ENCODE measurements around the gene CYP2B6. TPM values are rescaled to one million over a fixed set of nuclear protein-coding genes. Genes with fewer than 3 reads are reported as not detected.

CYP2B6 gene
- total and polyA plus RNA-seq, 10 of the 15 experiments (the other 5 are each of a cell fraction or from before 2014, with no cell fraction given), result 0.23 to 0.86 TPM; not detected in 8

DNA sequence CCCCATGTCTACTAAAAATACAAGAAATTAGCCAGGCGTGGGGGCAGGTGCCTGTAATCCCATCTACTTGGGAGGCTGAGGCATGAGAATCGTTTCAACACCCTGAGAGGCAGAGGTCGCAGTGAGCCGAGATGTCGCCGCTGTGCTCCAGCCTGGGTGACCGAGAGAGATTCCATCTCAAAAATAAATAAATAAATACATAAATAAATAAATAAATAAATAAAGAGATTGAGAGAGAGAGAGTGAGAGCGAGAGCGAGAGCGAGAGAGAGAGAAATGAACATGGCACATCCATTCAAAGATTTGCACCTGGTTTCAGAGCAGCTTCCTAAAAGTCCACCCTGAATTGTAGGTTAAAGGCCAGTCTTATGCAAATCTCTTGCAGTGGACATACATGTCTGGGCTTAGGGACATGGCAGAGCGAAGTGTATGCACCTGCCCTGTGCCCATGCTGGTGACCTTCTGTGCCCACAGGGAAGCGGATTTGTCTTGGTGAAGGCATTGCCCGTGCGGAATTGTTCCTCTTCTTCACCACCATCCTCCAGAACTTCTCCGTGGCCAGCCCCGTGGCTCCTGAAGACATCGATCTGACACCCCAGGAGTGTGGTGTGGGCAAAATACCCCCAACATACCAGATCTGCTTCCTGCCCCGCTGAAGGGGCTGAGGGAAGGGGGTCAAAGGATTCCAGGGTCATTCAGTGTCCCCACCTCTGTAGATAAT, 42.3 kb upstream of the CYP2B6 start:
- WGBS (ENCODE audit: insufficient coverage, insufficient replicate concordance, low lambda C conversion rate, missing lambda C conversion rate), result 32% methylated on average over 18 of the region's 18 CpGs
- H3K27ac ChIP-seq (ENCODE audit: control insufficient read depth, insufficient read depth), result no peak overlapping the region
- intact Hi-C loops (cut with micrococcal nuclease; ENCODE audit: unreplicated experiment), result no loop called here
- DNase-seq (ENCODE audit: low read depth, low spot score) (no peak), ATAC-seq (no peak), FAIRE-seq (no peak)
- no peak overlapping the region for H3K9ac ChIP-seq (ENCODE audit: control insufficient read depth, insufficient read depth, low read length)
- H3K4me3 ChIP-seq, result no peak overlapping the region
- H3K9me3 ChIP-seq (replicated peaks; ENCODE audit: control insufficient read depth, insufficient read depth, low read length), result no peaks in the 10 kb centered on the region; the same call in 2 of the 3 replicates
- no peaks in the 10 kb centered on the region for H3K27me3 ChIP-seq (replicated peaks in 1 of 2; ENCODE audit: control insufficient read depth in 2 of 2, insufficient read depth in 2 of 2, low read length in 1 of 2)
- H4K20me1 ChIP-seq (ENCODE audit: control insufficient read depth, insufficient read depth), result no peaks in the 10 kb centered on the region
- RAD21 ChIA-PET (ENCODE audit: unreplicated experiment), result no interaction called here
- CTCF ChIA-PET, result no interaction called here
- SMC1A ChIA-PET (ENCODE audit: uncharacterized antibody, unreplicated experiment), result no interaction called here
- H3K36me3 ChIP-seq (ENCODE audit: control insufficient read depth in 2 of 2, insufficient read depth in 2 of 2, low read length in 1 of 2), result no peaks in the 10 kb centered on the region
- POLR2A ChIA-PET, result no interaction called here
- no TSS peak for BruUV-seq (replicated peaks)
- in situ Hi-C loops (cut with MboI), result no loop called here
- H3K79me2 ChIP-seq (ENCODE audit: control insufficient read depth, insufficient read depth, low read length), result no peaks in the 10 kb centered on the region
- no peak overlapping the region for H3K4me2 ChIP-seq (ENCODE audit: control insufficient read depth, insufficient read depth)
- no peaks in the 10 kb centered on the region for H3K4me1 ChIP-seq (ENCODE audit: control insufficient read depth, insufficient read depth, low read length)
- H2AFZ ChIP-seq (ENCODE audit: control insufficient read depth, low read depth, low read length), result no peak overlapping the region
- TF ChIP-seq ZBED1 (IDR thresholded peaks at IDR 0.05; ENCODE audit: borderline replicate concordance), result no peak
- no peak for TF ChIP-seq CHD1 (IDR thresholded peaks at IDR 0.05; ENCODE audit: low read depth, low read length)
- no peak for TF ChIP-seq TAF1 (IDR thresholded peaks at IDR 0.05; ENCODE audit: borderline replicate concordance, low read depth, low read length)
- TF ChIP-seq SUPT20H (IDR thresholded peaks at IDR 0.05; ENCODE audit: borderline replicate concordance, control insufficient read depth, low read depth, low read length), result no peak
- TF ChIP-seq BACH1 (IDR thresholded peaks at IDR 0.05; ENCODE audit: borderline replicate concordance), result no peak
- TF ChIP-seq, protein P1, sequence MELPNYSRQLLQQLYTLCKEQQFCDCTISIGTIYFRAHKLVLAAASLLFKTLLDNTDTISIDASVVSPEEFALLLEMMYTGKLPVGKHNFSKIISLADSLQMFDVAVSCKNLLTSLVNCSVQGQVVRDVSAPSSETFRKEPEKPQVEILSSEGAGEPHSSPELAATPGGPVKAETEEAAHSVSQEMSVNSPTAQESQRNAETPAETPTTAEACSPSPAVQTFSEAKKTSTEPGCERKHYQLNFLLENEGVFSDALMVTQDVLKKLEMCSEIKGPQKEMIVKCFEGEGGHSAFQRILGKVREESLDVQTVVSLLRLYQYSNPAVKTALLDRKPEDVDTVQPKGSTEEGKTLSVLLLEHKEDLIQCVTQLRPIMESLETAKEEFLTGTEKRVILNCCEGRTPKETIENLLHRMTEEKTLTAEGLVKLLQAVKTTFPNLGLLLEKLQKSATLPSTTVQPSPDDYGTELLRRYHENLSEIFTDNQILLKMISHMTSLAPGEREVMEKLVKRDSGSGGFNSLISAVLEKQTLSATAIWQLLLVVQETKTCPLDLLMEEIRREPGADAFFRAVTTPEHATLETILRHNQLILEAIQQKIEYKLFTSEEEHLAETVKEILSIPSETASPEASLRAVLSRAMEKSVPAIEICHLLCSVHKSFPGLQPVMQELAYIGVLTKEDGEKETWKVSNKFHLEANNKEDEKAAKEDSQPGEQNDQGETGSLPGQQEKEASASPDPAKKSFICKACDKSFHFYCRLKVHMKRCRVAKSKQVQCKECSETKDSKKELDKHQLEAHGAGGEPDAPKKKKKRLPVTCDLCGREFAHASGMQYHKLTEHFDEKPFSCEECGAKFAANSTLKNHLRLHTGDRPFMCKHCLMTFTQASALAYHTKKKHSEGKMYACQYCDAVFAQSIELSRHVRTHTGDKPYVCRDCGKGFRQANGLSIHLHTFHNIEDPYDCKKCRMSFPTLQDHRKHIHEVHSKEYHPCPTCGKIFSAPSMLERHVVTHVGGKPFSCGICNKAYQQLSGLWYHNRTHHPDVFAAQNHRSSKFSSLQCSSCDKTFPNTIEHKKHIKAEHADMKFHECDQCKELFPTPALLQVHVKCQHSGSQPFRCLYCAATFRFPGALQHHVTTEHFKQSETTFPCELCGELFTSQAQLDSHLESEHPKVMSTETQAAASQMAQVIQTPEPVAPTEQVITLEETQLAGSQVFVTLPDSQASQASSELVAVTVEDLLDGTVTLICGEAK (IDR thresholded peaks at IDR 0.05; ENCODE audit: borderline replicate concordance), result no peak
- TF ChIP-seq SPI1 (IDR thresholded peaks at IDR 0.05; ENCODE audit: borderline replicate concordance, insufficient read depth, low read depth, low read length), result no peak
- TF ChIP-seq HDAC2 (IDR thresholded peaks at IDR 0.05), result no peak
- TF ChIP-seq, protein P2, sequence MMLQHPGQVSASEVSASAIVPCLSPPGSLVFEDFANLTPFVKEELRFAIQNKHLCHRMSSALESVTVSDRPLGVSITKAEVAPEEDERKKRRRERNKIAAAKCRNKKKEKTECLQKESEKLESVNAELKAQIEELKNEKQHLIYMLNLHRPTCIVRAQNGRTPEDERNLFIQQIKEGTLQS (IDR thresholded peaks at IDR 0.05; ENCODE audit: borderline replicate concordance, extremely low read depth, low read depth, low read length), result no peak
- TF ChIP-seq TARDBP (IDR thresholded peaks at IDR 0.05; ENCODE audit: borderline replicate concordance), result no peak
- no peak for TF ChIP-seq RELA (IDR thresholded peaks at IDR 0.05; ENCODE audit: borderline replicate concordance, partially characterized antibody)
- TF ChIP-seq EP300 (IDR thresholded peaks at IDR 0.05; ENCODE audit: borderline replicate concordance in 1 of 2, control insufficient read depth in 1 of 2, low read depth in 2 of 2, low read length in 2 of 2), result no peak
- TF ChIP-seq PML (IDR thresholded peaks at IDR 0.05; ENCODE audit: low read length), result no peak
- TF ChIP-seq TCF7 (IDR thresholded peaks at IDR 0.05; ENCODE audit: borderline replicate concordance), result no peak
- TF ChIP-seq, protein P3, sequence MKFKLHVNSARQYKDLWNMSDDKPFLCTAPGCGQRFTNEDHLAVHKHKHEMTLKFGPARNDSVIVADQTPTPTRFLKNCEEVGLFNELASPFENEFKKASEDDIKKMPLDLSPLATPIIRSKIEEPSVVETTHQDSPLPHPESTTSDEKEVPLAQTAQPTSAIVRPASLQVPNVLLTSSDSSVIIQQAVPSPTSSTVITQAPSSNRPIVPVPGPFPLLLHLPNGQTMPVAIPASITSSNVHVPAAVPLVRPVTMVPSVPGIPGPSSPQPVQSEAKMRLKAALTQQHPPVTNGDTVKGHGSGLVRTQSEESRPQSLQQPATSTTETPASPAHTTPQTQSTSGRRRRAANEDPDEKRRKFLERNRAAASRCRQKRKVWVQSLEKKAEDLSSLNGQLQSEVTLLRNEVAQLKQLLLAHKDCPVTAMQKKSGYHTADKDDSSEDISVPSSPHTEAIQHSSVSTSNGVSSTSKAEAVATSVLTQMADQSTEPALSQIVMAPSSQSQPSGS (IDR thresholded peaks at IDR 0.05; ENCODE audit: low read length), result no peak
- TF ChIP-seq STAT3 (IDR thresholded peaks at IDR 0.05; ENCODE audit: low read depth, low read length), result no peak
